Measurements from ENCODE around the gene CALR3.

- no peak for TF ChIP-seq GATA2 (IDR thresholded peaks at IDR 0.05; ENCODE audit: low read depth, low read length)
- TF ChIP-seq GATA3 (IDR thresholded peaks at IDR 0.05; ENCODE audit: low read depth, low read length), result no peak
Measured at GRCh38 chr19:16476401-16476800, 19.6 kb downstream of the CALR3 start.

Data from SH-SY5Y (cell line).